HT1080 (cell line): ENCODE data around the gene HEXD. TPM values are rescaled to one million over a fixed set of nuclear protein-coding genes. Genes with fewer than 3 reads are reported as not detected.

ENCODE experiments used
- DNase-seq: peaks from one replicate; pipeline ENCODE4 v3.0.0-alpha.2; 2015; ENCODE audit warnings: low read depth
- total RNA-seq: library from RNA; depleted of rRNA; stranded (reverse); fragments of >200 nt; shearing (Covaris generic); gene quantifications from 2 replicates; pipeline ENCODE4 v1.2.3, GENCODE V29; 2014

The HEXD gene
- total RNA-seq, 1 experiment from 2014 or later, result 8.0 TPM

- DNase-seq, result peak; percentile 35
Measured at GRCh38 chr17:82414548-82415281, 3.4 kb upstream of the HEXD start.

GRCh38 chr17:82415336-82415735 lies 2.8 kb upstream of the HEXD start:
- no peak for DNase-seq

GRCh38 chr17:82415786-82416185 lies 2.4 kb upstream of the HEXD start:
- DNase-seq, result no peak

GRCh38 chr17:82416264-82416663 lies 1.9 kb upstream of the HEXD start:
- DNase-seq, result no peak

GRCh38 chr17:82416771-82417170 lies 1.4 kb upstream of the HEXD start:
- no peak for DNase-seq

GRCh38 chr17:82419540-82419939 lies 1.4 kb downstream of the HEXD start:
- DNase-seq, result no peak

- peak; percentile 24 for DNase-seq
Measured at GRCh38 chr17:82424001-82424862, 6.1 kb downstream of the HEXD start.

- no peak for DNase-seq
Measured at GRCh38 chr17:82424863-82425159, 6.7 kb downstream of the HEXD start.

- no peak for DNase-seq
Measured at GRCh38 chr17:82428546-82428945, 10.4 kb downstream of the HEXD start.

GRCh38 chr17:82429824-82430223 lies 11.7 kb downstream of the HEXD start:
- DNase-seq, result no peak

- DNase-seq, result no peak
Measured at GRCh38 chr17:82432017-82432416, 13.9 kb downstream of the HEXD start.

GRCh38 chr17:82433560-82434215 lies 15.5 kb downstream of the HEXD start:
- DNase-seq, result no peak

- no peak for DNase-seq
Measured at GRCh38 chr17:82434216-82434565, 16.0 kb downstream of the HEXD start.

- no peak for DNase-seq
Measured at GRCh38 chr17:82435103-82435502, 17.0 kb downstream of the HEXD start.

GRCh38 chr17:82435601-82436583 lies 17.7 kb downstream of the HEXD start:
- no peak for DNase-seq

- DNase-seq, result no peak
Measured at GRCh38 chr17:82436601-82437324, 18.6 kb downstream of the HEXD start.

- no peak for DNase-seq
Measured at GRCh38 chr17:82437325-82437668, 19.1 kb downstream of the HEXD start.

- DNase-seq, result no peak
Measured at GRCh38 chr17:82438401-82439193, 20.4 kb downstream of the HEXD start.

- no peak for DNase-seq
Measured at GRCh38 chr17:82439194-82439828, 21.2 kb downstream of the HEXD start.
